GM12872 (cell line): ENCODE measurements around the gene BBS9.

Experiments used
- CTCF ChIP-seq: IDR thresholded peaks from 3 replicates; pipeline ENCODE4 v1.5.1; 2011; ENCODE audit warnings: low read depth, mild to moderate bottlenecking, low read length, moderate library complexity; ENCODE audit not compliant: insufficient read depth

BBS9 gene

GRCh38 chr7:33458581-33458980 is 329.2 kb downstream of the BBS9 start:
- TF ChIP-seq CTCF: no peak

- TF ChIP-seq CTCF: peak; percentile 44; the same call in 2 of the 3 replicates
Observed at GRCh38 chr7:33459340-33459751, 330.0 kb downstream of the BBS9 start.

GRCh38 chr7:33463131-33463530 is 333.8 kb downstream of the BBS9 start:
- TF ChIP-seq CTCF: no peak

- no peak for TF ChIP-seq CTCF
Observed at GRCh38 chr7:33466203-33466602, 336.8 kb downstream of the BBS9 start.

GRCh38 chr7:33471636-33472242 is 342.4 kb downstream of the BBS9 start:
- no peak for TF ChIP-seq CTCF

- TF ChIP-seq CTCF: no peak
Observed at GRCh38 chr7:33472348-33473025, 343.1 kb downstream of the BBS9 start.

GRCh38 chr7:33477719-33478480 is 348.5 kb downstream of the BBS9 start:
- TF ChIP-seq CTCF: no peak
